GM18861 (cell line): ENCODE results near the gene MMP14.
"Not testable (repeated sequence)": the region's sequence is repeated elsewhere in the genome, so short reads cannot be mapped to it uniquely, and the experiment has no call there.

Source experiments
- ATAC-seq: cut with Tn5 transposase; IDR thresholded peaks from one replicate; pipeline ENCODE4 v1.9.1; 2021; ENCODE audit not compliant: unreplicated experiment

Gene MMP14

GRCh38 chr14:22841311-22841710 lies 4.9 kb downstream of the MMP14 start:
- no peak for ATAC-seq

GRCh38 chr14:22841769-22842168 lies 5.4 kb downstream of the MMP14 start:
- no peak for ATAC-seq

- no peak for ATAC-seq
These were observed 6.1 kb downstream of the MMP14 start for GRCh38 chr14:22842211-22843122.

GRCh38 chr14:22843123-22843925 lies 6.9 kb downstream of the MMP14 start:
- no peak for ATAC-seq

- ATAC-seq = no peak
These were observed 8.1 kb downstream of the MMP14 start for GRCh38 chr14:22844221-22845102.

- no peak for ATAC-seq
These were observed 8.7 kb downstream of the MMP14 start for GRCh38 chr14:22845103-22845394.

- ATAC-seq = no peak
These were observed 9.6 kb downstream of the MMP14 start for GRCh38 chr14:22845821-22846625.

GRCh38 chr14:22846811-22847307 lies 10.5 kb downstream of the MMP14 start:
- ATAC-seq = no peak

GRCh38 chr14:22847661-22848341 lies 11.4 kb downstream of the MMP14 start:
- no peak for ATAC-seq

GRCh38 chr14:22848351-22849164 lies 12.2 kb downstream of the MMP14 start:
- no peak for ATAC-seq

- no peak for ATAC-seq
These were observed 12.9 kb downstream of the MMP14 start for GRCh38 chr14:22849212-22849819.

GRCh38 chr14:22850944-22851764 lies 14.8 kb downstream of the MMP14 start:
- no peak for ATAC-seq

GRCh38 chr14:22852178-22852577 lies 15.8 kb downstream of the MMP14 start:
- ATAC-seq = not testable (repeated sequence)

GRCh38 chr14:22852599-22852939 lies 16.2 kb downstream of the MMP14 start:
- no peak for ATAC-seq

- ATAC-seq = no peak
These were observed 16.8 kb downstream of the MMP14 start for GRCh38 chr14:22852940-22853767.

- ATAC-seq = not testable (repeated sequence)
These were observed 17.9 kb downstream of the MMP14 start for GRCh38 chr14:22854296-22854695.
